Measurements from ENCODE around the gene DACT2.
"Not testable (repeated sequence)": the region's sequence is repeated elsewhere in the genome, so short reads cannot be mapped to it uniquely, and the experiment has no call there.

DACT2 gene

GRCh38 chr6:168314021-168314420 is 5.6 kb downstream of the DACT2 start:
- DNase-seq (ENCODE audit: insufficient read length, low spot score) (no peak), FAIRE-seq (no peak)
- TF ChIP-seq POLR2AphosphoS5 (IDR thresholded peaks at IDR 0.05; ENCODE audit: low read depth, low read length) (no peak), POU2F2 (IDR thresholded peaks at IDR 0.05; ENCODE audit: low read depth, low read length) (no peak), TAF1 (IDR thresholded peaks at IDR 0.05; ENCODE audit: low read depth, low read length) (no peak), POLR2A (IDR thresholded peaks at IDR 0.05; ENCODE audit: low read depth, low read length) (no peak), PAX5 (IDR thresholded peaks at IDR 0.05; ENCODE audit: insufficient read depth, low read length, severe bottlenecking) (no peak), SPI1 (IDR thresholded peaks at IDR 0.05; ENCODE audit: low read depth, low read length) (no peak)

- FAIRE-seq (no peak), DNase-seq (ENCODE audit: insufficient read length, low spot score) (no peak)
- TF ChIP-seq POU2F2 (IDR thresholded peaks at IDR 0.05; ENCODE audit: low read depth, low read length) (no peak), TAF1 (IDR thresholded peaks at IDR 0.05; ENCODE audit: low read depth, low read length) (no peak), PAX5 (IDR thresholded peaks at IDR 0.05; ENCODE audit: insufficient read depth, low read length, severe bottlenecking) (no peak), POLR2A (IDR thresholded peaks at IDR 0.05; ENCODE audit: low read depth, low read length) (no peak), SPI1 (IDR thresholded peaks at IDR 0.05; ENCODE audit: low read depth, low read length) (no peak), POLR2AphosphoS5 (IDR thresholded peaks at IDR 0.05; ENCODE audit: low read depth, low read length) (no peak)
These were observed 6.1 kb downstream of the DACT2 start for GRCh38 chr6:168313431-168314011.

DNA sequence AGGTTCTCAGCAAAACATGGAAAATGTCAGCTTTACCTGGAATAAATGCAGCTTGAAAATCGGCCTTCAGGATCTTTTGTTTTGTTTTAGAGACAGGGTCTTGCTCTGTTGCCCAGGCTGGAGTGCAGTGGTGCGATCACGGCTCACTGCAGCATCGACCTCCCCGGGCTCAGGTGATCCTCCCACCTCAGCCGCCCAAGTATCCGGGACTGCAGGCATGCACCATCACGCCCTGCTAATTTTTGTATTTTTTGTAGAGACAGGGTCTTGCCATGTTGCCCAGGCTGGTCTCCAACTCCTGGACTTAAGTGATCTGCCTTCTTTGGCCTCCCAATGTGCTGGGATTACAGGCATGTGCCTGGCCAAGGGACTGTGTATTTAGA is 7.5 kb downstream of the DACT2 start:
- DNase-seq (ENCODE audit: insufficient read length, low spot score); FAIRE-seq: not testable (repeated sequence)

DNA sequence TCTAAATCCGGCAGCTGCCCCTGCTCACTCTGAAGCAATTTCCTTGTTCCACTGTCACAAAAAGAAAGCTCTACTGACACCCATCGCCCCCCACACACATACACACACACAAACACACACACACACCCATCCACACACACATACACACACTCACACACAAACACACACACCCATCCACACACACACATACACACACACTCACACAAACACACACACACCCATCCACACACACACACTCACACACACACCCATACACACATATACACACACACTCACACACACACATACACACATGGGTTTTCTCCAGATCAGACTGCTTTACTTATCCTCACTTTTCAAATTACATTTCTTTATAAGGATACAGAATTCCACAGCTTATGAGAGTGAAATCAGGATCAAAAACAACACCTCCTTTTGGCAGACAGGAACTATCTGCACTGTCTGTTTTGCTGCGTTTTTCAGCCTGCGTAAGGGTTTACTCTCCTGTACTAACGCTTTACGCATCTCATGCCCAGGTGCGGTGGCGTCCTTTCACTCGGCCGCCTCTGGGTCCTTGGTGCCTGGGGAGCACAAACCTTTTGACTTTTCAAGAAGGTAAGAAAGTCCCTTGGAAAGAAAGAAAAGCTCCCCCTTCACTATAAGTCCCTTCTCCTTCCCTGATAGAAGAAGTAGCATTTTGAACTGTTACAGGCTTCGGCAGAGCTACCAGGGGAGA is 8.0 kb downstream of the DACT2 start:
- TF ChIP-seq POLR2AphosphoS5 (IDR thresholded peaks at IDR 0.05; ENCODE audit: low read depth, low read length) (no peak), SPI1 (IDR thresholded peaks at IDR 0.05; ENCODE audit: low read depth, low read length) (no peak), POLR2A (IDR thresholded peaks at IDR 0.05; ENCODE audit: low read depth, low read length) (no peak), TAF1 (IDR thresholded peaks at IDR 0.05; ENCODE audit: low read depth, low read length) (no peak), POU2F2 (IDR thresholded peaks at IDR 0.05; ENCODE audit: low read depth, low read length) (no peak), PAX5 (IDR thresholded peaks at IDR 0.05; ENCODE audit: insufficient read depth, low read length, severe bottlenecking) (no peak)
- FAIRE-seq (no peak), DNase-seq (ENCODE audit: insufficient read length, low spot score) (no peak)

- DNase-seq (ENCODE audit: insufficient read length, low spot score): no peak
- TF ChIP-seq POLR2A (IDR thresholded peaks at IDR 0.05; ENCODE audit: low read depth, low read length) (no peak), SPI1 (IDR thresholded peaks at IDR 0.05; ENCODE audit: low read depth, low read length) (no peak), POLR2AphosphoS5 (IDR thresholded peaks at IDR 0.05; ENCODE audit: low read depth, low read length) (no peak), PAX5 (IDR thresholded peaks at IDR 0.05; ENCODE audit: insufficient read depth, low read length, severe bottlenecking) (no peak), TAF1 (IDR thresholded peaks at IDR 0.05; ENCODE audit: low read depth, low read length) (no peak), POU2F2 (IDR thresholded peaks at IDR 0.05; ENCODE audit: low read depth, low read length) (no peak)
- FAIRE-seq: no peak
These were observed 8.6 kb downstream of the DACT2 start for GRCh38 chr6:168310945-168311344.

DNA sequence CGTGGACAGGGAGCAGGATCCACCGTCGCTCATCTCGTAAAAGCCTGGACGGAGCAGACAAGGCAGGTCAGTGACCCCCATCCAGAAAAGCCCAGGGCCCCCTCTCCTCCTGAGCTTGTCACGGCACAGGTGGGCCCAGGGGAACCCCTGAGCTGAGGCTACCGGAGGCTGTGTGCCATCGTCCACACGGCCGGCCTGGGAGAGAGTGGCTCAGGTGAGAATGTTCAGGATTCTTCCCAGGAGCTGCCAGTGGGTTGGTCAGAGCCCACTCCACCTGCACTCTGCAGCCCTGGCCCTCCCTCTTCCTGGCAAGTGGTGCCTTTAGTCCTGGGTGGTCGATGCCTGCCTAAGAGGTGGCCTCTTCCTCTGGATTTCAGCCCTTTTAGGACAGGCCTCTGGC is 9.2 kb downstream of the DACT2 start:
- FAIRE-seq (no peak), DNase-seq (ENCODE audit: insufficient read length, low spot score) (no peak)
- TF ChIP-seq POLR2AphosphoS5 (IDR thresholded peaks at IDR 0.05; ENCODE audit: low read depth, low read length) (no peak), TAF1 (IDR thresholded peaks at IDR 0.05; ENCODE audit: low read depth, low read length) (no peak), POU2F2 (IDR thresholded peaks at IDR 0.05; ENCODE audit: low read depth, low read length) (no peak), POLR2A (IDR thresholded peaks at IDR 0.05; ENCODE audit: low read depth, low read length) (no peak), SPI1 (IDR thresholded peaks at IDR 0.05; ENCODE audit: low read depth, low read length) (no peak), PAX5 (IDR thresholded peaks at IDR 0.05; ENCODE audit: insufficient read depth, low read length, severe bottlenecking) (no peak)

GRCh38 chr6:168309997-168310396 is 9.6 kb downstream of the DACT2 start:
- TF ChIP-seq POLR2AphosphoS5 (IDR thresholded peaks at IDR 0.05; ENCODE audit: low read depth, low read length) (no peak), PAX5 (IDR thresholded peaks at IDR 0.05; ENCODE audit: insufficient read depth, low read length, severe bottlenecking) (no peak), TAF1 (IDR thresholded peaks at IDR 0.05; ENCODE audit: low read depth, low read length) (no peak)
- no peak for DNase-seq (ENCODE audit: insufficient read length, low spot score)
- no peak for FAIRE-seq

- DNase-seq (ENCODE audit: insufficient read length, low spot score) (no peak), FAIRE-seq (no peak)
- no peak for TF ChIP-seq PAX5 (IDR thresholded peaks at IDR 0.05; ENCODE audit: insufficient read depth, low read length, severe bottlenecking)
- TF ChIP-seq POLR2A (IDR thresholded peaks at IDR 0.05; ENCODE audit: low read depth, low read length): no peak
- TF ChIP-seq SPI1 (IDR thresholded peaks at IDR 0.05; ENCODE audit: low read depth, low read length): no peak
- TF ChIP-seq POU2F2 (IDR thresholded peaks at IDR 0.05; ENCODE audit: low read depth, low read length): no peak
- TF ChIP-seq TAF1 (IDR thresholded peaks at IDR 0.05; ENCODE audit: low read depth, low read length): no peak
- no peak for TF ChIP-seq POLR2AphosphoS5 (IDR thresholded peaks at IDR 0.05; ENCODE audit: low read depth, low read length)
These were observed 10.4 kb downstream of the DACT2 start for GRCh38 chr6:168309183-168309582.

- FAIRE-seq (no peak), DNase-seq (ENCODE audit: insufficient read length, low spot score) (no peak)
- no peak for TF ChIP-seq SPI1 (IDR thresholded peaks at IDR 0.05; ENCODE audit: low read depth, low read length)
- TF ChIP-seq POLR2A (IDR thresholded peaks at IDR 0.05; ENCODE audit: low read depth, low read length): no peak
- no peak for TF ChIP-seq POLR2AphosphoS5 (IDR thresholded peaks at IDR 0.05; ENCODE audit: low read depth, low read length)
- no peak for TF ChIP-seq POU2F2 (IDR thresholded peaks at IDR 0.05; ENCODE audit: low read depth, low read length)
- no peak for TF ChIP-seq PAX5 (IDR thresholded peaks at IDR 0.05; ENCODE audit: insufficient read depth, low read length, severe bottlenecking)
- TF ChIP-seq TAF1 (IDR thresholded peaks at IDR 0.05; ENCODE audit: low read depth, low read length): no peak
These were observed 11.0 kb downstream of the DACT2 start for GRCh38 chr6:168308390-168309144.

Measured in GM12891 (cell line).